ENCODE results near the gene UTP4.
A peak's percentile ranks its signal among the peaks of the same experiment; 100 is the strongest.
"Not testable (repeated sequence)": the region's sequence is repeated elsewhere in the genome, so short reads cannot be mapped to it uniquely, and the experiment has no call there.

UTP4 gene

GRCh38 chr16:69110406-69110805, 22.0 kb upstream of the UTP4 start:
- no peak for DNase-seq (ENCODE audit: low read depth in 2 of 2)

- DNase-seq (ENCODE audit: low read depth in 2 of 2): no peak
These were observed 21.1 kb upstream of the UTP4 start for GRCh38 chr16:69111216-69111875.

- DNase-seq (ENCODE audit: low read depth in 2 of 2): no peak
These were observed 20.6 kb upstream of the UTP4 start for GRCh38 chr16:69111876-69112230.

- no peak for DNase-seq (ENCODE audit: low read depth in 2 of 2)
These were observed 19.9 kb upstream of the UTP4 start for GRCh38 chr16:69112285-69113129.

- DNase-seq (ENCODE audit: low read depth in 2 of 2): no peak
These were observed 19.2 kb upstream of the UTP4 start for GRCh38 chr16:69113216-69113615.

GRCh38 chr16:69114346-69114975, 18.0 kb upstream of the UTP4 start:
- DNase-seq (ENCODE audit: low read depth in 2 of 2): no peak

- DNase-seq (ENCODE audit: low read depth in 2 of 2): no peak
These were observed 17.5 kb upstream of the UTP4 start for GRCh38 chr16:69114976-69115355.

GRCh38 chr16:69115361-69115760, 17.1 kb upstream of the UTP4 start:
- DNase-seq (ENCODE audit: low read depth in 2 of 2): no peak

GRCh38 chr16:69115837-69116236, 16.6 kb upstream of the UTP4 start:
- no peak for DNase-seq (ENCODE audit: low read depth in 2 of 2)

- DNase-seq (ENCODE audit: low read depth in 2 of 2): no peak
These were observed 16.1 kb upstream of the UTP4 start for GRCh38 chr16:69116256-69116875.

- DNase-seq (ENCODE audit: low read depth in 2 of 2): no peak
These were observed 15.5 kb upstream of the UTP4 start for GRCh38 chr16:69116906-69117305.

GRCh38 chr16:69118468-69118867, 14.0 kb upstream of the UTP4 start:
- DNase-seq (ENCODE audit: low read depth in 2 of 2): no peak

GRCh38 chr16:69118994-69119393, 13.5 kb upstream of the UTP4 start:
- DNase-seq (ENCODE audit: low read depth in 2 of 2): no peak

GRCh38 chr16:69119536-69119935, 12.9 kb upstream of the UTP4 start:
- DNase-seq (ENCODE audit: low read depth in 2 of 2): no peak

GRCh38 chr16:69120096-69120664, 12.3 kb upstream of the UTP4 start:
- no peak for DNase-seq (ENCODE audit: low read depth in 2 of 2)

- peak; percentile 37 to 45 for DNase-seq (ENCODE audit: low read depth in 2 of 2)
These were observed 8.5 kb upstream of the UTP4 start for GRCh38 chr16:69123910-69124309.

GRCh38 chr16:69124406-69124805, 8.0 kb upstream of the UTP4 start:
- not testable (repeated sequence) for DNase-seq (ENCODE audit: low read depth in 2 of 2)

GRCh38 chr16:69124961-69125360, 7.5 kb upstream of the UTP4 start:
- not testable (repeated sequence) for DNase-seq (ENCODE audit: low read depth in 2 of 2)

GRCh38 chr16:69126221-69126620, 6.2 kb upstream of the UTP4 start:
- no peak for DNase-seq (ENCODE audit: low read depth in 2 of 2)

- not testable (repeated sequence) for DNase-seq (ENCODE audit: low read depth in 2 of 2)
These were observed 5.6 kb upstream of the UTP4 start for GRCh38 chr16:69126801-69127200.

GRCh38 chr16:69127966-69128510, 4.4 kb upstream of the UTP4 start:
- no peak for DNase-seq (ENCODE audit: low read depth in 2 of 2)

- DNase-seq (ENCODE audit: low read depth in 2 of 2): no peak
These were observed 2.0 kb upstream of the UTP4 start for GRCh38 chr16:69130461-69130860.
